GM19193 (cell line): ENCODE measurements around the gene GRID2.

Experiments used
- POLR2A ChIP-seq: IDR thresholded peaks from 4 replicates; pipeline ENCODE4 v1.6.1; 2011; ENCODE audit not compliant: insufficient read depth, insufficient read length; ENCODE audit errors: extremely low read depth

The GRID2 gene

GRCh38 chr4:93748373-93749291 is 1444.9 kb downstream of the GRID2 start:
- no peak for TF ChIP-seq POLR2A

DNA sequence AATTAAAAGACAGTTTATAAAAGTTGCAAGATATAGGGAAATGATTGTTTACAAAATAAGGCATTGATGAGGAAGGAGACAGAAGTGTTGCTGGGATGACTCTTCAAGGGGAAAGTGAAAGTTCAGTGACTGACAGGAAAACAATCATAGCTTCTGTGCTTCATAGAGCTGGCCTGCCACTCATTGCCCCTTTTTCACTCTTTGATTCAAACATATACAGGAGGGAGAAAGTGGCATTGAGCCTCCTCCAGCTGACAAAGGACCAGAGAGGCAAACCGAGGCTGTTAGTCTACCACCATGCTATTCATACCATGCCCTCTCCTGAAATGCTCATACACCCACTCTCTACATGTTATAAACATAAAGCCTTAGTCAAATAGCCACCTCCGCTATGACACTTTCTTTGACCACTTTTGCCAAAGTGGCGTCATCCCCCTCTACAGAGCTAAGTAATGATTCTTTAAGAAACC is 1445.6 kb downstream of the GRID2 start:
- TF ChIP-seq POLR2A: no peak

DNA sequence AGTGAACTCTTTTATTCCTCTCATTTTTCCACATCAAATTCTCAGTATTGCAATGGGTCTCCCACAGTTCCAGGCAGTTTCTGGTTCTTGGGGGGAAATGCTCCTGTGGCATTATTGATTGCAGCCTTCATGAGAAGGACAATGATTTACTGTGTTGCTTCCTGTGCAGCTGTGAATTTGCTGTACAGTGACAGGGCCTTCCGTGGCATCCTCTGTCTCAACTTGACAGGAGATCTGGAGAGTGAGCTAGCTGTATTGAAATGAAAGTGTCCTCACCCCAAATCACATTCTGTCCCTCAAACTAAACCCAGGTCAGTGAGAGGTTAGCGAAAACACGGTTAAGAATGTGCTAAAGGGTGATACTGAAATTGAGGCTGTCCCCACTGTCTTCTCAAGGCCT is 1447.6 kb downstream of the GRID2 start:
- no peak for TF ChIP-seq POLR2A

DNA sequence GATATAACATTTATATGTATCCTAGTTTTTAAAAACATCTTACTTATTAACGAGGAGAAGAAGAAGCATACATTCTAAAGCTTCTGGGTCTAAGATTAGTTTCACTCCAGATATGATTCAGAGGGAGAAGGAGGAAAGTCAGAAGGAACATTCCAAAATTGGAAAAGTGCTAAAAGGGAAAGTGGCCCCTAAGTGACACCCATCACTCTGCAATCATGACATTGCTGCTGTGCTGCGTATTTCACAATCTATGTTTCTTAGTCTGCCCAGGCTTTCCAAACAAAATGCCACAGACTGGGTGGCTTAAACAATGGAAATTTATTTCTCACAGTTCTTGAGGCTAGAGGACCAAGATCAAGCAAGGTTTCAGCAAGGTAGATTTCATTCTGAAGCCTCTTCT is 1452.3 kb downstream of the GRID2 start:
- no peak for TF ChIP-seq POLR2A

- TF ChIP-seq POLR2A: no peak
Measured at GRCh38 chr4:93759506-93759905, 1455.7 kb downstream of the GRID2 start.

- no peak for TF ChIP-seq POLR2A
Measured at GRCh38 chr4:93760284-93760683, 1456.5 kb downstream of the GRID2 start.

DNA sequence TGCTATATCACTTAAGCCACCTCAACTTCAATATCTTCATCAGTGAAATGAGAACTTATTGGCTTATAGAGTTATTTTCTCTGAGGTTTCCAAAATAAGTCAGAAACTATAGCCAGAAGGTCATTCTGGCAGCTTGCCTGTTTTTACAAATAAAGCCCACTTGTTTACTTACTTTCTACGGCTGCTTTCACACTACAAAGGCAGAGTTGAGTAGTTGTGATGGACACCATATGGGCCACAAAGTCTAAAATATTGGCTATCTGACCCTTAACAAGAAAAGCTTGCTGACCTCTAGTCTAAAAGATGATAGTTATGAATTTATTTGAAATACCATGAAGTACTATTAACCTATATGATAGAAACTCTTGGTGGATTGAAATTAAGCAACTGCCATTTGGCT is 1457.5 kb downstream of the GRID2 start:
- no peak for TF ChIP-seq POLR2A

- TF ChIP-seq POLR2A: no peak
Measured at GRCh38 chr4:93764639-93765246, 1461.0 kb downstream of the GRID2 start.

DNA sequence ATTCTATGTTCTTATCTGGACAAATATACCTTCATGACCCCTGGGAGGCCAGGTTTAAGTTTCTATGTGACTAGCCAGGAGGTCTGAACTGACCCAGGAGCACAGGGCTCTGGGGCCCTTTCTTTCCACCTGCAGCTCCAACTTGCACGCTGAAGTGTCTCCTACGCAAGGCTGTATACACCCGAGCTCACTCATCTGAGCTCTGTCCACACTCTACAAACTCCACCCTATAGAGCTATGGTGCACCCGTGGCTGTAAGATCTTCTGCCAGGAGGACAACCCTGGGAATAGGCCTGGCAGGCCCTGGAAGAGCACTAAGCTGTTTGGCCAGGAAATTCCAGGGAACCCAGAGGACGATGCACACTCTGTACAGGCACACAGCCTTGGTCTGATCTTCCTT is 1464.2 kb downstream of the GRID2 start:
- no peak for TF ChIP-seq POLR2A

- no peak for TF ChIP-seq POLR2A
Measured at GRCh38 chr4:93770201-93770600, 1466.4 kb downstream of the GRID2 start.

DNA sequence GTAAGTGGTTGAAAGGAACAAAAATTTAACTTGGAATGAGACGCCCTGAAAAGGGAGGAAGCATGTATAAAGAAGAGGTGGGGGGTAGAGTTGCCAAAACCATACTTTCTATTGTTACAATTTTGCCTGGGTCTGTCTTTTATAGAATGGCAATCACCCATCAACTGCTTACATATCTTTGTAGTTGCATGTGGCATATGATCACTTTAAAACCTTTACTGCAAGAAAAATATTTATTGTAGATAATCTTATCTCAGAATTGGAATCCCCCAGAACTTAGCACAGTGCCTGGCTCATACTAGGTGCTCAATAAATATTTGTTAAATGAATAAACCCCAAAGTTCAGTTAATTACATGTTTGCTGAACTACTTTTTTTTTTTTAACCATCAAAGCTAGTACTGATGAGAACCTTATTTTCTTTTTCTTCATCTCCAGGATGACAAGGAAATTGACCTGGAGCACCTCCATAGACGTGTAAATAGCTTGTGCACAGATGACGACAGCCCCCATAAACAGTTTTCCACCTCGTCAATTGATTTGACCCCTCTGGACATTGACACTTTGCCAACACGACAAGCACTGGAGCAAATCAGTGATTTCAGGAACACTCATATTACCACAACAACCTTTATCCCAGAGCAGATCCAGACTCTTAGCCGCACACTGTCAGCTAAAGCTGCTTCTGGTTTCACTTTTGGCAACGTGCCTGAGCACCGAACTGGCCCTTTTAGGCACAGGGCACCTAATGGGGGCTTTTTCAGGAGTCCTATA is 1468.1 kb downstream of the GRID2 start:
- TF ChIP-seq POLR2A: no peak

DNA sequence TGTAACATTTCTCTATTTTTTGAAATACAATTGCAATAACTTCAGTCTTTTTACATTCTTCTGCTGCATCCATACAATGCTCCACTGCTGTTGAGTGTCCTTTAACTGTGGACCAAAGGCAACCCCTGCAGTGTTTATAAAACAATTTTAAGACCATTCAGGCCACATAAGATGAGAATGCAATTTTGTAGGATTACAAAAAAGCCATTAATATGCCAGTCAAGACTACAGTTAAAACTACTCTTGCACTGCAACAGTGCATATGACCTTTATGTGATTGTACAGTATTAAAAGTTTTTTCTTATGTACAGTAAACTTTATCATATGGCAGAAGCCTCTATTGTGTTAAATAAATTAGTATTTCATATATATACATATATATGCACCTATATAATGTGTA is 1469.1 kb downstream of the GRID2 start:
- no peak for TF ChIP-seq POLR2A

DNA sequence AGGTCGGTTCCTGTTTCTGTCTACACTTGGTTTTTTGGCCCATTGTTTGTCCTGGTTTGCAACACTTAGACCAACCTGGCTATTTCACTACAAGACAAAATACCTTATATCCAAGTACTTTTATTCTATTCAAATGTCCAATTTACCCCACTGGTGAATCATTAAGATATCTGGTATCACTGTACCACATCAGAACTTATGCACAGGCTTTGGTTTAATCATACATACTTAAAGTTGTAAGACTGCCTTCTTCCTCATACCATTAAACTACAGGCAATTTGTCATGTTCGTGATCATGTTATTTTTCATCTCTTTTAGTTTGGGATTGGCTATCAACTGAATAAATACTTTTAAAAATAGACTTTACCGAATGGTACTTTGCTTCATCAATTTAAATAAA is 1471.8 kb downstream of the GRID2 start:
- no peak for TF ChIP-seq POLR2A

DNA sequence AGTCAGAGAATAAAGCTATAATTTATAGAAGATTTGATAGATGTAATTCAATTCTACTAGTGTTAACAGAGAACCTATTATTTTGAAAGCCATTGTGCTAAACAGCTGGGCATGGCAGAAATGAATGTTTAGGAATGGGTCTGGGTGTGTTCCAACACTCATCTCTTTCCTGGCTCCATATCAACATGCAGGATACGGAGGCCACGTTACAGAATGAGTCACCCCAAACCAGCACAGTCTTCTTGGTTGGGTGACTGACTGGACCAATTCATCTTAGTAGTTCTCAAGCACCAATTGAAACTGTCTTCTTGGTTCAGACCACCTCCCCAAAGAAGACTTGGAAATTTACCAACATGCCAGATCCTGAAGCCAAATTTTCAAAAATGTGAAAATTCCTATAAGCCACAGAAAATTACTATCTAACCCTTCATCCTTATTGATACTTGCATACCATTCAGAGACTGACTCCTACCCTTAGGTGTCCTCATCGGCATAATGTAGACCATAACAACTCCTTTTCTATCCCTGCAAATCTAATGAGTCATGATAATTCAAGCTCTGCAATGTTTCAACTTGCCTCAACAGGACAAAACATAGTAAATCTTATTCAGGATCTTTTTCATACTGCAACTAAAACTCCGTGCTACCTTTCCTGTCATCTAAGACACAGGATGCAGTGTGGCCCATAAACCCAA is 1472.8 kb downstream of the GRID2 start:
- no peak for TF ChIP-seq POLR2A

GRCh38 chr4:93777081-93777460 is 1473.3 kb downstream of the GRID2 start:
- TF ChIP-seq POLR2A: no peak
